NCI-H1092 (cell line): ENCODE results near the gene BBIP1.
A peak's percentile ranks its signal among the peaks of the same experiment; 100 is the strongest.
"Not testable (repeated sequence)": the region's sequence is repeated elsewhere in the genome, so short reads cannot be mapped to it uniquely, and the experiment has no call there.

Source experiments
- DNase-seq: peaks from one replicate; lab custom pipeline; 2025; lab: John Stamatoyannopoulos, UW

Gene BBIP1

GRCh38 chr10:110885932-110886674 is 32.9 kb downstream of the BBIP1 start:
- no peak for DNase-seq

DNA sequence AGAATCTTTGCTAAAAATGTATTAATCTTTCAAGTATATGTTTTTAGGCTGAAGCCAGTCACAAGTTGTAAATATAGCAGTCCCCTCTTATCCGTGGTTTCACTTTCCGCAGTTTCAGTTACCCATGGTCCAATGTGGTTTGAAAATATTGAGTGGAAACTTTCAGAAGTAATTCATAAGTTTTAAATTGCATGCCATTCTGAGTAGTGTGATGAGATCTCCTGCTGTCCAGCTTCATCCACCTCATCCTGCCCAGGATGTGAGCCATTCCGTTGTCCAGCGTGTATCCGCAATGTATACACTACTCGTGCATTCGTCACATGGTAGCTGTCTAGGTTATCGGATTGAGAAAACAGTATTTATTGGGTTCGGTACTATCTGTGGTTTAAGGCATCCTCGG is 35.1 kb downstream of the BBIP1 start:
- DNase-seq = no peak

GRCh38 chr10:110881905-110882304 is 37.1 kb downstream of the BBIP1 start:
- DNase-seq = no peak

- no peak for DNase-seq
These were observed 37.7 kb downstream of the BBIP1 start for GRCh38 chr10:110881247-110881646.

DNA sequence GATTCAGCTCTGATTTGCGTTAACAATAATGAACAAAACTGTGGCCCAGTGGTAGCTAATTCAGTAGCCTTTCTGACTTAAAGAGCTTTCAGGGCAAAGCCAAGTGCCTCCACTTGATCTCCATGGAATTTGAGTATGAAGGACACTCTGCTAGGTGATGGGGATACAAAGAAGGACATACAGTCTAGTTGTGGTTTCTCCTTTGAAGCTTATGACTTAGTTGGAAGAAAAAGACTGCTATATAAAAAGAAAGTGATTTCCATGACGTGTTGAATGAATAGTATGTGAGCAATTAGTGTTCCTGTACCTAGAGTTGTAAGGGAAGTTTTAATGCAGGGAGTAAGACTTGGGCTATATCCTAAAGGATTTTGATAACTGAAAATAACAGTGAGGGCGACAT is 39.0 kb downstream of the BBIP1 start:
- no peak for DNase-seq

DNA sequence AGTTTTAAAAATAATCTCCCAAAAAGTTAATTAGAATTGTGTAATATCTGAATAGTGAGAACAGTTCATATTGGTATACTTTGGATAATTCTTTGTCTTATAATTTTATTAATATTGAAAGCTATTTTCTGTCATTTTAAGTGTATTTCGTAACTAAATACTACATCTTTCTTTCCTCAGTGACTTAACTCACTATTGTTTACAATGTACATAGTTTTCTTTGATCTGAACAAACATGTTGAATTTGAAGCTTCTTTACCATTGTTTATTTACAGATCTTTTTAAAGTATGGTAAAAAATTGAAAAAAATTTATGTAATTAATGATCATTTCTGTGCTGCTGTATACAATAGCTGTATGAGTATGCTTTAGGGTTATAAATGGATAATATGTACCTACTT is 42.2 kb downstream of the BBIP1 start:
- no peak for DNase-seq

GRCh38 chr10:110876000-110876399 is 43.0 kb downstream of the BBIP1 start:
- DNase-seq = no peak

GRCh38 chr10:110873951-110874350 is 45.0 kb downstream of the BBIP1 start:
- DNase-seq = no peak

- DNase-seq = no peak
These were observed 45.7 kb downstream of the BBIP1 start for GRCh38 chr10:110872984-110873923.

DNA sequence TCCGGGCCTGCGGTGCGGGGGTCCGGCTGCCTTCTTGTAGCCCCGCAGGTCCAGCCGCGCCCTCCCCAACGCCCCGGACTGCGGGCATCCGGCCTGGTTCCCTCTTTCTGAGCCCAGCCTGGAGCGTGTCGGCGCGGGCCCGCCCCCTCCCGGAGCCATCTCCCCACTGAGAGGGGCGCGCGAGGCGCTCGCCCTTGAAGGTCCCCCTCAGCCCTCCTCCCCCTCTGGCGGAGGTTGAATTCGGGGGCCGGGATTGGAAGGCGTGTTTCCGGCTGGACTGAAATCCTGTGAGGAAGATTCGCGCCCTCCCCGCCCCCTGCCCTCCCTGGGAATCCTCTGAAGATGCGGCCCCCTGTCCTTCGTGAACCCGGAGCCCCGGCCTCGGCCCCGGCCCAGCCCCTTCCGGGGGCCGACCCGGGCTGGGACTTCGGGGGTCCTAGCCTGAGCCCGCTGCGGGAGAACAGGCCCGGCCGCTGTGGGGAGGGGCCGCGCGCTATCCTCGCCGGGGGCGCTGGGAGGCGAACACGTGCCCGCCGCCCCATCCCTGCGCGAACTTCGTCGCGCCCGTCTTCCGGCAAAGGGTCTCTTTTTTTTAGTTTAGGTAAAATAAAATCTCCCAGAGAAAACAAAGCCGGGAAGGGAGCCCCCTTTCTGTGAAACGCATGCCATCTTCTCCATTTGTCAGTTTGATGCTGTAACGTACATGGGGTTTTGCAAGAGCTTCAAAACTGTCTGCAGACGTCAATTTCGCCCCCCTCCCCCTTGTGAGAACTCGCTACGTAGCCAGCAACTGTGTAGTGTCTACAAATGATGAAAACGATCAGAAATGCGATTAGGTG is 46.6 kb downstream of the BBIP1 start:
- peak; percentile 83 for DNase-seq

- peak; percentile 96 for DNase-seq
These were observed 47.5 kb downstream of the BBIP1 start, which contains the start of gene PDCD4 for GRCh38 chr10:110871298-110872084. Gene PDCD4, plus strand, starts transcription at chr10:110871928. Its CDS starts 4,100 bp downstream, at chr10:110876028.

DNA sequence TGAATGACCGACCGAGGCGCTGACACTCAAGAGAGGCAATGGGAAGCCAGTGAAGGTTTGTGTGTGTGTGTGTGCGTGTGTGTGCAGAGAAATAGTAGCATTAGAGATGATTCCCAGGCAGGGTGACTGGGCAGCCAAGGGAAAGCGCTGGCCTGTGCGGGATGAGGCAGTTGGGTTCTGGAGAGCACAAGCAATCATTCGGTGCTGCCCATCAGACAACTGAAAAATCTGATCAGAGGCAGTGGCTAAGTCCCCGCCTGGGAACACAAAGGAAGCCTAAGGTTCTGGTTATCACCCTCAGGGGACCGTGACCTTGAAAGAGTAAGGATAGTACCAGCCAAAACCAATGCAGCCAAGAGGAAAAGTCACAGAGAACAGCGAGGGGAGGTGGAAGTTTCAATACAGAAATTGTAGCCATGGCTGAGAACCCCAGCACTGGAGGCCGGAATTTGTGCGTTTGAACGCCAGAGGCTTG is 48.1 kb downstream of the BBIP1 start:
- no peak for DNase-seq

- DNase-seq = no peak
These were observed 50.0 kb downstream of the BBIP1 start for GRCh38 chr10:110868981-110869380.

DNA sequence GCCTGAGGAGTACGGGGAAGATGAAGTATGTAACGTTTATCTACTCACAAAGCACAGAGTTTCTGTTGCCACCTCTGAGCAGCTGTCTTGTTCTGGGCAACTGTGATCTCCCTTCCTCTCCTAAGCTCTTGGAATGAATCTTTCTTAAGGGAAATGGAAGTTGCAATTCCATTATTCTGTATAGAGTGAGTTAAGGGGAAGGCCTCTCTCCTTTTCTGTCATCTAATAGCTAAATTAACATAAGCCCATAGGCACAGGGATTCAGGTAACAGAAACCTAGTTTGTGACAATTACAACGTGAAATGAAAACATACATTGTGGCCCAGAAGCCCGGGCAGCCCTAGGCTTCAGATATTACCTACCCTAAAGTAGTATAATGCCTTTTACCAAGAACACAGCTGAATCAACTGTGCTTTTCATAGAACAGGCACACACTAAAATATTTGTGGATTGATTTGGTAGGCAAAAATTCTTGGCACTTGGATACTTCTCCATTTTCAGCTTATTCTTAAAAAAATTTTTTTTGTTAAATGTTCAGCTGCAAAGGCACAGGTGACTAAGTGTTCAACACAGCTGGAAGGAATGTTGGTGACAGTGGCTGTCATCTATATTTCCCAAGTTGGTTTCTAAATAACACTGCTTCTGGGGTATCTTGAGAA is 51.0 kb downstream of the BBIP1 start:
- DNase-seq = no peak

- not testable (repeated sequence) for DNase-seq
These were observed 51.8 kb downstream of the BBIP1 start for GRCh38 chr10:110867011-110867806.

- DNase-seq = no peak
These were observed 53.0 kb downstream of the BBIP1 start for GRCh38 chr10:110865809-110866482.

- DNase-seq = no peak
These were observed 53.7 kb downstream of the BBIP1 start for GRCh38 chr10:110865186-110865808.

DNA sequence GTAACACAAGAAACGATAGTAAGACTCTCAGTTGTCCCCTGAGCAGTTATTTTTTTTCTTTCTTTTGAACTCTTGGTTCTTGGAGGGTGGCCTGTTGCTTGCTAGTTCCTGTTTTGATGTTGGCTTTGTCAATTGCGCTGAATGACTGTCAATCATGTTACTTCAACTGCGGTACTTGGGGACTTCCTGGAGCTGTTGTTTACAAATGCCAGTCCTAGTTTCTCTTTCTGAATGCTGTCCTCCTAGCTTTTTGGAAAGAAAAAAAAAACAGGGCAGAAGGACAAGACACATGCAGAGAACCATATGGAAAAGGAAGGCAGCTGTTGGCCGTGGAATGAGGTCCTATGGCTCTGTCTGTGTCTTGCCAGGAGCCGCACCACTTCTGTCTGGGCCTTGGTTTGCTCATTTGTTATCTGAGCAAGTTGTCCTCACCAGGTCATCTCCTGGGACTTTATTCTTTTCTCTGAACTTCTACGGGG is 54.3 kb downstream of the BBIP1 start:
- no peak for DNase-seq

- no peak for DNase-seq
These were observed 55.0 kb downstream of the BBIP1 start for GRCh38 chr10:110863956-110864355.
